ENCODE data around the gene PCDHB4. TPM values are rescaled to one million over a fixed set of nuclear protein-coding genes. Genes with fewer than 3 reads are reported as not detected.
"Not testable (repeated sequence)": the region's sequence is repeated elsewhere in the genome, so short reads cannot be mapped to it uniquely, and the experiment has no call there.

PCDHB4 gene
- total RNA-seq, 1 donor from 2014 or later, result 4.7 TPM

GRCh38 chr5:141150224-141150992 lies 28.8 kb downstream of the PCDHB4 start:
- DNase-seq, result no peak

DNA sequence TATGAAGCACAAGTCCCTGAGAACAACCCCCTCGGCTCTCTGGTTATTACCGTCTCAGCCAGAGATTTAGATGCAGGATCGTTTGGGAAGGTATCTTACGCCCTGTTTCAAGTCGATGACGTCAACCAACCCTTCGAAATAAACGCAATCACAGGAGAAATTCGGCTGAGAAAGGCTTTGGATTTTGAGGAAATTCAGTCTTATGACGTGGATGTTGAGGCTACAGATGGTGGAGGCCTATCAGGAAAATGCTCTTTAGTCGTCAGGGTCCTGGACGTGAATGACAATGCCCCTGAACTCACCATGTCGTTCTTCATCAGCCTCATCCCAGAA lies 29.3 kb downstream of the PCDHB4 start:
- no peak for DNase-seq

- DNase-seq, result not testable (repeated sequence)
Observed at GRCh38 chr5:141151632-141152031, 30.0 kb downstream of the PCDHB4 start.

- not testable (repeated sequence) for DNase-seq
Observed at GRCh38 chr5:141152096-141152495, 30.5 kb downstream of the PCDHB4 start.

- DNase-seq, result no peak
Observed at GRCh38 chr5:141155540-141156374, 34.1 kb downstream of the PCDHB4 start.

DNA sequence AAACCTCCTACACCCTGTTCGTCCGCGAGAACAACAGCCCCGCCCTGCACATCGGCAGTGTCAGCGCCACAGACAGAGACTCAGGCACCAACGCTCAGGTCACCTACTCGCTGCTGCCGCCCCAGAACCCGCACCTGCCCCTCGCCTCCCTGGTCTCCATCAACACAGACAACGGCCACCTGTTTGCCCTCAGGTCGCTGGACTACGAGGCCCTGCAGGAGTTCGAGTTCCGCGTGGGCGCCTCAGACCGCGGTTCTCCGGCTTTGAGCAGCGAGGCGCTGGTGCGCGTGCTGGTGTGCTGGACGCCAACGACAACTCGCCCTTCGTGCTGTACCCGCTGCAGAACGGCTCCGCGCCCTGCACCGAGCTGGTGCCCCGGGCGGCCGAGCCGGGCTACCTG lies 35.7 kb downstream of the PCDHB4 start:
- DNase-seq, result not testable (repeated sequence)

GRCh38 chr5:141157901-141158300 lies 36.3 kb downstream of the PCDHB4 start:
- not testable (repeated sequence) for DNase-seq

DNA sequence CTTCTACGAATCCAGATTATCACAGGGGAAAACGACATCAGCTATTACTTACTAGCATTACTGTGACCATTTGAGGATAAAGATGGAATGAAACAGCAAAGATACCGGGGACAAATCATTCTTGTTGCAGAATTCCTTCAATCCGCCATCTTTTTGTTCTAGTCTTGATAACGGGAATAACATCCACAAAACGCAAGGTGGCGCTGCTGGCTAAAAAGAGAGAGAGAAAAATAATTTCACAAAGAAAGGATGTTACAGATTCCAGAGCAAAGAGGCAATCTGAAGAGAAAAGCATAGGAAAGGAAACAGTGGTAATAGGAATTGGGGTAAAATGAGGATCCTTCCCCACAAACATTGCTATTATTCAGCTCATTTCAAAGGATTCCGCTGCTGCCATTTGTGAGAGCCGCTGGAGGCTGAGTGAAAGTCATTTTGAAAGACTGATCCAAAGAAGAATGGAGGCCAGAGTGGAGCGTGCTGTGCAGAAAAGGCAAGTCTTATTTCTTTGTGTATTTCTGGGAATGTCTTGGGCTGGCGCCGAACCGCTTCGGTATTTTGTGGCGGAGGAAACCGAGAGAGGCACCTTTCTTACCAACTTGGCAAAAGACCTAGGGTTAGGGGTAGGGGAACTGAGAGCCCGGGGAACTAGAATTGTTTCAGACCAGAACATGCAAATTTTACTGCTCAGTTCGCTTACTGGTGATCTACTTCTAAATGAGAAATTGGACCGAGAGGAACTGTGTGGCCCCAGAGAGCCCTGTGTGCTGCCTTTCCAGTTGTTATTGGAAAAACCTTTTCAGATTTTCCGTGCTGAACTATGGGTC lies 51.0 kb downstream of the PCDHB4 start, which contains the start of gene PCDHB7:
Gene PCDHB7, plus strand, starts transcription at position 264 of the 824 bp plus-strand sequence. Its CDS starts 192 bp downstream, at position 456.
- DNase-seq, result no peak

GRCh38 chr5:141174291-141175104 lies 52.9 kb downstream of the PCDHB4 start:
- not testable (repeated sequence) for DNase-seq

Other genes starting within 250 kb of the PCDHB4 start
- gene PCDHA12, start 246.5 kb upstream of the PCDHB4 start, total RNA-seq, result 19.8 TPM
- gene PCDHA13, start 239.7 kb upstream of the PCDHB4 start, total RNA-seq, result 20.9 TPM
- 74.1 TPM for gene PCDHAC1, start 195.5 kb upstream of the PCDHB4 start, total RNA-seq
- gene PCDHAC2, start 155.3 kb upstream of the PCDHB4 start, total RNA-seq, result 33.5 TPM
- gene PCDHB1, start 70.4 kb upstream of the PCDHB4 start, total RNA-seq, result 0.31 TPM
- 14.2 TPM for gene PCDHB2, start 27.2 kb upstream of the PCDHB4 start, total RNA-seq
- 10.3 TPM for gene PCDHB3, start 21.3 kb upstream of the PCDHB4 start, total RNA-seq
- 9.7 TPM for gene PCDHB5, start 13.4 kb downstream of the PCDHB4 start, total RNA-seq
- 3.1 TPM for gene PCDHB6, start 28.2 kb downstream of the PCDHB4 start, total RNA-seq
- gene PCDHB7, start 50.8 kb downstream of the PCDHB4 start, total RNA-seq, result 13.4 TPM
- 8.6 TPM for gene PCDHB8, start 56.0 kb downstream of the PCDHB4 start, total RNA-seq
- gene PCDHB16, start 60.6 kb downstream of the PCDHB4 start, total RNA-seq, result 4.5 TPM
- 6.1 TPM for gene PCDHB9, start 65.3 kb downstream of the PCDHB4 start, total RNA-seq
- 13.1 TPM for gene PCDHB10, start 70.5 kb downstream of the PCDHB4 start, total RNA-seq
- 10.5 TPM for gene PCDHB11, start 77.8 kb downstream of the PCDHB4 start, total RNA-seq
- 14.8 TPM for gene PCDHB12, start 86.9 kb downstream of the PCDHB4 start, total RNA-seq
- gene PCDHB13, start 92.1 kb downstream of the PCDHB4 start, total RNA-seq, result 9.2 TPM
- gene PCDHB14, start 101.5 kb downstream of the PCDHB4 start, total RNA-seq, result 13.4 TPM
- gene PCDHB15, start 123.6 kb downstream of the PCDHB4 start, total RNA-seq, result 22.1 TPM
- not detected for gene SLC25A2, start 182.2 kb downstream of the PCDHB4 start, total RNA-seq
- 127 TPM for gene TAF7, start 199.0 kb downstream of the PCDHB4 start, total RNA-seq
- 4.8 TPM for gene PCDHGA1, start 208.7 kb downstream of the PCDHB4 start, total RNA-seq
- gene PCDHGA2, start 216.9 kb downstream of the PCDHB4 start, total RNA-seq, result 6.9 TPM
- 4.7 TPM for gene PCDHGA3, start 222.0 kb downstream of the PCDHB4 start, total RNA-seq
- 7.8 TPM for gene PCDHGB1, start 228.3 kb downstream of the PCDHB4 start, total RNA-seq
- gene PCDHGA4, start 233.2 kb downstream of the PCDHB4 start, total RNA-seq, result 8.4 TPM
- gene PCDHGB2, start 238.2 kb downstream of the PCDHB4 start, total RNA-seq, result 8.3 TPM
- 6.6 TPM for gene PCDHGA5, start 242.3 kb downstream of the PCDHB4 start, total RNA-seq
- 12.3 TPM for gene PCDHGB3, start 248.4 kb downstream of the PCDHB4 start, total RNA-seq

Data from occipital lobe (tissue), 2 donors.